Caco-2 (cell line): ENCODE results near the gene SPATA31C2. TPM values are rescaled to one million over a fixed set of nuclear protein-coding genes. Genes with fewer than 3 reads are reported as not detected.
"Not testable (repeated sequence)": the region's sequence is repeated elsewhere in the genome, so short reads cannot be mapped to it uniquely, and the experiment has no call there.

ENCODE experiments used
- BruUV-seq: library from RNA; stranded (reverse); fragments of 400-500 nt; replicated peaks from 2 replicates; lab custom pipeline; 2021; lab: Mats Ljungman, UMichigan
- CTCF ChIA-PET: fragments of 300-600 bp; sonication (Branson Sonifier 250); formaldehyde crosslinking; loops from one replicate; lab custom pipeline; 2022; ENCODE audit warnings: antibody characterized with exemption; lab: Charles Lee
- POLR2A ChIA-PET: fragments of 300-600 bp; sonication (Branson Sonifier 250); formaldehyde crosslinking; loops from one replicate; lab custom pipeline; 2022; ENCODE audit warnings: antibody characterized with exemption; lab: Charles Lee
- DNase-seq, 2 experiments: peaks; one replicate each; pipeline versions ENCODE4 v3.0.0 to v3.0.0-alpha.2; 2020 to 2022
- H3K27me3 ChIP-seq: replicated peaks from 2 replicates; pipeline ENCODE4 v1.6.0; 2011; ENCODE audit warnings: low read length; ENCODE audit not compliant: control insufficient read depth, insufficient read depth
- H3K36me3 ChIP-seq: 2 replicates; pipeline ENCODE4 v1.5.1; 2011; ENCODE audit warnings: low read length; ENCODE audit not compliant: control insufficient read depth, insufficient read depth
- H3K4me1 ChIP-seq: fragments of 250-450 bp; sonication (Bioruptor Pico); 2 replicates; pipeline ENCODE4 v1.5.1; 2020; ENCODE audit warnings: mild to moderate bottlenecking
- H3K4me3 ChIP-seq: 2 replicates; pipeline ENCODE4 v1.5.1; 2011; ENCODE audit warnings: low read depth, mild to moderate bottlenecking, control low read depth, low read length
- H3K9me3 ChIP-seq: fragments of 250-450 bp; sonication (Bioruptor Pico); 2 replicates; pipeline ENCODE4 v1.5.1; 2020; ENCODE audit warnings: mild to moderate bottlenecking, moderate library complexity
- H3K27ac Mint-ChIP-seq: one replicate; pipeline ENCODE4 v1.8.0; 2022; ENCODE audit warnings: mixed read lengths; ENCODE audit not compliant: unreplicated experiment
- H3K27me3 Mint-ChIP-seq: one replicate; pipeline ENCODE4 v1.8.0; 2022; ENCODE audit warnings: mixed read lengths; ENCODE audit not compliant: insufficient read depth, unreplicated experiment
- H3K36me3 Mint-ChIP-seq: one replicate; pipeline ENCODE4 v1.8.0; 2022; ENCODE audit warnings: mild to moderate bottlenecking, mixed read lengths; ENCODE audit not compliant: insufficient read depth, unreplicated experiment
- H3K4me1 Mint-ChIP-seq: one replicate; pipeline ENCODE4 v1.8.0; 2022; ENCODE audit warnings: low read depth, mixed read lengths; ENCODE audit not compliant: unreplicated experiment
- H3K4me3 Mint-ChIP-seq: one replicate; pipeline ENCODE4 v1.8.0; 2022; ENCODE audit warnings: mild to moderate bottlenecking, moderate library complexity, mixed read lengths; ENCODE audit not compliant: unreplicated experiment
- H3K9me3 Mint-ChIP-seq: one replicate; pipeline ENCODE4 v1.8.0; 2022; ENCODE audit warnings: mixed read lengths; ENCODE audit not compliant: unreplicated experiment
- intact Hi-C: fragments of 100-400 bp; cut with micrococcal nuclease; formaldehyde crosslinking; loops from one replicate; pipeline ENCODE4 v1.10.0; 2022; ENCODE audit not compliant: unreplicated experiment
- total RNA-seq: library from RNA; stranded (reverse); gene quantifications from 2 replicates; pipeline ENCODE4 v1.2.3, GENCODE V29; 2022
- TF ChIP-seq, protein P1 (sequence below), 2 experiments: fragments of 200-600 bp in 1 of 2; IDR thresholded peaks; 1 replicate in 1 of 2; 2 replicates in 1 of 2; pipeline versions ENCODE4 v1.5.1 to v1.8.0; 2011 to 2022; ENCODE audit warnings: antibody characterized with exemption in 1 of 2, control low read depth in 1 of 2, inconsistent platforms in 1 of 2, low read depth in 1 of 2, low read length in 1 of 2, mild to moderate bottlenecking in 1 of 2, moderate library complexity in 1 of 2; ENCODE audit not compliant: insufficient read depth in 1 of 2, severe bottlenecking in 1 of 2, unreplicated experiment in 1 of 2

The SPATA31C2 gene
- total RNA-seq, 1 experiment from 2014 or later = not detected

DNA sequence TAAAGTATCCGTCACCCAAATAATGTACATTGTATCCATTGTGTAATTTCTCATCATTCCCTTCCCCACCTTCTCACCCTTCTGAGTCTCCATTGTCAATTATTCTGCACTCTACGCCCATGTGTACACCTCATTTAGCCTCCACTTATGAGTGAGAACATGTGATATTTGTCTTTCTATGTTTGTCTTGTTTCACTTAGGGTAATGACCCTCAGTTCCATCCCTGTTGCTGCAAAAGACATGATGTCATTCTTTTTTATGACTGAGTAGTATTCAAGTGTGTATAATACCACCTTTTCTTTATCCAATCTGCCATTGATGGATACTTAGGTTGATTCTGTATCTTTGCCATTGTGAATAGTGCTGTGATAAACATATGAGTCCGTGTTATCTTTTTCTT is 4.9 kb upstream of the SPATA31C2 start:
- Histone ChIP-seq H3K4me1 (no peaks in the 10 kb centered on the region), H3K9me3 (no peaks in the 10 kb centered on the region), H3K4me3 (no peak overlapping the region), H3K27me3 (no peaks in the 10 kb centered on the region), H3K36me3 (no peaks in the 10 kb centered on the region)
- Mint-ChIP-seq H3K27me3 (no peaks in the 10 kb centered on the region), H3K4me1 (peaks cover 6% of the 10 kb centered on the region), H3K27ac (no peak overlapping the region), H3K9me3 (no peaks in the 10 kb centered on the region), H3K4me3 (no peak overlapping the region), H3K36me3 (no peaks in the 10 kb centered on the region)
- no peak for DNase-seq
- CTCF ChIA-PET = no interaction called here
- intact Hi-C loops = no loop called here
- POLR2A ChIA-PET = no interaction called here
- TF ChIP-seq, protein P1, sequence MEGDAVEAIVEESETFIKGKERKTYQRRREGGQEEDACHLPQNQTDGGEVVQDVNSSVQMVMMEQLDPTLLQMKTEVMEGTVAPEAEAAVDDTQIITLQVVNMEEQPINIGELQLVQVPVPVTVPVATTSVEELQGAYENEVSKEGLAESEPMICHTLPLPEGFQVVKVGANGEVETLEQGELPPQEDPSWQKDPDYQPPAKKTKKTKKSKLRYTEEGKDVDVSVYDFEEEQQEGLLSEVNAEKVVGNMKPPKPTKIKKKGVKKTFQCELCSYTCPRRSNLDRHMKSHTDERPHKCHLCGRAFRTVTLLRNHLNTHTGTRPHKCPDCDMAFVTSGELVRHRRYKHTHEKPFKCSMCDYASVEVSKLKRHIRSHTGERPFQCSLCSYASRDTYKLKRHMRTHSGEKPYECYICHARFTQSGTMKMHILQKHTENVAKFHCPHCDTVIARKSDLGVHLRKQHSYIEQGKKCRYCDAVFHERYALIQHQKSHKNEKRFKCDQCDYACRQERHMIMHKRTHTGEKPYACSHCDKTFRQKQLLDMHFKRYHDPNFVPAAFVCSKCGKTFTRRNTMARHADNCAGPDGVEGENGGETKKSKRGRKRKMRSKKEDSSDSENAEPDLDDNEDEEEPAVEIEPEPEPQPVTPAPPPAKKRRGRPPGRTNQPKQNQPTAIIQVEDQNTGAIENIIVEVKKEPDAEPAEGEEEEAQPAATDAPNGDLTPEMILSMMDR (IDR thresholded peaks at IDR 0.05; ENCODE audit: insufficient read depth in 1 of 2, low read depth in 1 of 2, low read length in 1 of 2, severe bottlenecking in 1 of 2, unreplicated experiment in 1 of 2) = no peak
- BruUV-seq = no TSS peak

DNA sequence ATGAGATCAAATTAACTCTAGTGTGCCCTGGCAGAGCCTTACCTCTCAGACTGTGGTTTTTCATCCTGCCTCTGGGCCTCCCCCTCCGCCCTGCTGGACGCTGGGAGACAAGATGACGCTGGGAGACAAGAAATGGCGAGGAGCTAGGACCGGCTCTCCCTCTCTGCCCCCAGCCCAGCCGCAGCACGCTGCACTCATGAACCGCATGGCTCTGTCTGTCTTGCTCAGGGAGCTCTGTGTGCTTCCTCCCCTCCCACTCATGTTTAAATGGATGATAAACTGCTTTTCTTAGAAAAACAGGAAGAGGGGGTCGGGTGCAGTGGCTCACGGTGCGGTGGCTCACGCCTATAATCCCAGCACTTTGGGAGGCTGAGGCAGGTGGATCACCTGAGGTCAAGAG is 4.7 kb downstream of the SPATA31C2 start:
- H3K27me3 Mint-ChIP-seq, intact Hi-C loops, CTCF ChIA-PET, H3K4me3 ChIP-seq, H3K36me3 Mint-ChIP-seq, POLR2A ChIA-PET, H3K27ac Mint-ChIP-seq, H3K9me3 ChIP-seq, H3K36me3 ChIP-seq, DNase-seq, BruUV-seq, H3K4me1 Mint-ChIP-seq, H3K4me3 Mint-ChIP-seq, H3K9me3 Mint-ChIP-seq, H3K4me1 ChIP-seq, H3K27me3 ChIP-seq: not testable (repeated sequence)

DNA sequence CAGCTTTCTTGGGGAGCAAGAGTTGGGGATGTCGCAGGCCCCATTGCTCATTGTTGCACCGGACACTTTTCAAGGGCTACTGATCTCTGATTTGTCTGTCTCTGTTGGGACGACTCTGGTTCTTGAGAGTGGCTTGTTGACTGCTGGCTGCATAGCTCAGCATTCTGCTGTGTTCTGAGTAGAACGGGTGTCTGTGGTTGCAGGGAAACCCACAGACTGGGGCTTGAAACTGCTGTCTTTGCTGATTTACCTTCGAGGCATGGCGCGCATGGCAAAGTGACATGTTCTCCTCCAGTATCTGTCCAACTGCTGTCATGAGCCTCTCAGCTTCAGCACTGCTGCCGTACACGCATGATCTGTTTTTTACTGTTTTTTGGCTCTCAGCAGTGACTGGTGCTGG is 8.7 kb downstream of the SPATA31C2 start:
- BruUV-seq, H3K36me3 ChIP-seq, DNase-seq, intact Hi-C loops, H3K4me3 ChIP-seq, H3K4me1 Mint-ChIP-seq, CTCF ChIA-PET, H3K27me3 ChIP-seq, H3K27ac Mint-ChIP-seq, H3K9me3 ChIP-seq, H3K27me3 Mint-ChIP-seq, H3K9me3 Mint-ChIP-seq, H3K36me3 Mint-ChIP-seq, H3K4me1 ChIP-seq, POLR2A ChIA-PET, H3K4me3 Mint-ChIP-seq: not testable (repeated sequence)

DNA sequence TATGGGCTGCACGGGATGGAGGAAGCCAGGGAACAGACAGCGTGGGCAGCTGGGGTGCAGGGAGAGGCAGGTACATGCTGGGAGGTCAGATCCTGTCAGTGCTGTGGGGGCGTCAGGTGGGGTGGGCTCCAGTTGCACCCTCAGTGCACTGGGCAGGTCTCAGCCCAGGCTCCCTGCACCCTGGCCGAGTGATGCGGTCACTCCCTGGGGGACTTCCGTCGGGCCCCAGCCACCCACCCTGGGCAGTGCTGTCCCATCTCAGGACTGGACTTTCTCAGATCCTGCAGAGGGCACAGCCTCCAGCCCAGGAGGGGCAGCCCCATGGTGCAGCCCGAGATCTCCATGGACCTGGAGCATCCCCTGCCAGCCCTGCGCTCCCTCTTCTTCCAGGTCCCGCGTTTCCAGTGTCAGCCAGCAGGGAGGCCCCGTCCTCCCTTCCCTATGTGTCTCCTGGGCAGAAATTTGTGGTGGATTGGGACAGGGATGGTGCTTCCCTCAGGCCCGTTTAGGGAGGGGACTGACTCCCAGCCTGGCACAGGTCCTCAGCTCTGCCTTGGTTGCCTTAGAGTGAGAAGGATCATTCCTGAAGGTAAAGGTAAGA is 10.5 kb downstream of the SPATA31C2 start:
- BruUV-seq, H3K27me3 ChIP-seq, H3K36me3 Mint-ChIP-seq, intact Hi-C loops, H3K36me3 ChIP-seq, H3K9me3 Mint-ChIP-seq, POLR2A ChIA-PET, H3K4me1 Mint-ChIP-seq, H3K27me3 Mint-ChIP-seq, H3K27ac Mint-ChIP-seq, H3K4me3 Mint-ChIP-seq, H3K4me1 ChIP-seq, DNase-seq, H3K4me3 ChIP-seq, CTCF ChIA-PET, H3K9me3 ChIP-seq: not testable (repeated sequence)

DNA sequence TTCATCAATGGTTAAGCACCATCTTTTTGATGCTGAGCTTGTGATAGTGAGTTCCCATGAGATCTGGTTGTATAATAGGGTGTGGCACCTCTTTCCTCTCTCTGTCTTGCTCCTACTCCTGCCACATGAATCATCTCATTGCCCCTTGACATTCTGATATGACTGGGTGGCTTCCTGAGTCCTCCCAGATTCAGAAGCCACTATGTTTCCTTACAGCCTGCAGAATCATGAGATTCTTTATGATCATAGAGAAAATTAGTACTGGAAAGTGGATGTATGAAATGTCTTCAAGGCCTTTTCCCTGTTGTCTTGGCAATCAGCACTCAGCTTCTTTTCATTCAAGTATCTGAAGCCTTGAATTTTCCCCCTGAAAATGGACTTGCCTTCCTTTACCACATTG is 14.9 kb downstream of the SPATA31C2 start:
- H3K36me3 Mint-ChIP-seq, H3K27me3 Mint-ChIP-seq, POLR2A ChIA-PET, DNase-seq, H3K4me1 Mint-ChIP-seq, H3K36me3 ChIP-seq, intact Hi-C loops, H3K4me3 ChIP-seq, H3K9me3 Mint-ChIP-seq, H3K27ac Mint-ChIP-seq, BruUV-seq, H3K4me3 Mint-ChIP-seq, CTCF ChIA-PET, H3K9me3 ChIP-seq, H3K4me1 ChIP-seq, H3K27me3 ChIP-seq: not testable (repeated sequence)

DNA sequence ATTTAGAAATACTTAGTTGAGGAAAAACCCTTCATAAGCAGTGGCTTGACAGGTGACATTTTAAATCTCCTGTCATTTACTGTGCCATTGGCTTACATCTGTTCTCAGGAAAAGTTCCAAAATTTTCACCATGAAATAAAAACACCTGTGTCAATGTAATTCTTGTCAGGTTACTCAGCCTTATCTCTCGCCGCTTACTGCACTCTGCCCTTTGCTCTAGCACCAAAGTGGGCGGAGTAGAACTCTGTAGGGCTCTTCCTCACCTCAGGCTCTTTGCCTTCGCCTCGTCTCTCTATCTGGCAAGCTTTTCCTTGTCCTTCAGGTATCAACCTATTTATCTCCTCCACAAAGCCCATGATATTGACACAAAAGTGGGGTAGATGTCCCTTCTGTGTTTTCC is 20.2 kb downstream of the SPATA31C2 start:
- H3K27me3 Mint-ChIP-seq, intact Hi-C loops, H3K9me3 Mint-ChIP-seq, POLR2A ChIA-PET, H3K27ac Mint-ChIP-seq, BruUV-seq, CTCF ChIA-PET, H3K4me3 ChIP-seq, H3K9me3 ChIP-seq, H3K27me3 ChIP-seq, H3K4me3 Mint-ChIP-seq, H3K36me3 Mint-ChIP-seq, H3K36me3 ChIP-seq, H3K4me1 ChIP-seq, H3K4me1 Mint-ChIP-seq: not testable (repeated sequence)
- peak; percentile 32 to 45 for DNase-seq
